GM12878 (cell line): Measurements from ENCODE around the gene TRPT1. TPM values are rescaled to one million over a fixed set of nuclear protein-coding genes. Genes with fewer than 3 reads are reported as not detected.

Experiments
- ATAC-seq: fragments of 200-7000 bp; cut with Tn5 transposase; 3 replicates; pipeline ENCODE4 v1.9.1; 2020; ENCODE audit warnings: mild to moderate bottlenecking, moderate library complexity
- BruUV-seq: library from RNA; stranded (reverse); fragments of 400-500 nt; replicated peaks from 2 replicates; lab custom pipeline; 2021; lab: Mats Ljungman, UMichigan
- CTCF ChIA-PET: fragments of 300-600 bp; sonication (Branson Sonifier 250); formaldehyde crosslinking; extraction: SDS; loops from one replicate; lab custom pipeline; 2021; ENCODE audit warnings: inconsistent platforms; lab: Yijun Ruan, JAX
- POLR2A ChIA-PET: fragments of 350-600 bp; formaldehyde crosslinking; extraction: SDS; loops from one replicate; lab custom pipeline; 2021; ENCODE audit warnings: inconsistent platforms; lab: Charles Lee
- RAD21 ChIA-PET: fragments of 300-600 bp; sonication (Branson Sonifier 250); formaldehyde crosslinking; loops from one replicate; lab custom pipeline; 2023; ENCODE audit warnings: antibody characterized with exemption; ENCODE audit not compliant: unreplicated experiment; lab: Charles Lee
- SMC1A ChIA-PET: fragments of 300-600 bp; sonication (Branson Sonifier 250); formaldehyde crosslinking; loops from one replicate; lab custom pipeline; 2023; ENCODE audit not compliant: unreplicated experiment, uncharacterized antibody; lab: Charles Lee
- DNase-seq: peaks from one replicate; pipeline ENCODE4 v3.0.0-alpha.2; 2011; ENCODE audit warnings: low read depth, low spot score
- FAIRE-seq: peaks from 3 replicates; lab custom pipeline; 2011; peaks lifted over from hg19 to GRCh38; lab: Jason Lieb, UNC
- H2AFZ ChIP-seq: 2 replicates; pipeline ENCODE4 v1.6.0; 2011; ENCODE audit warnings: low read depth, low read length, control low read depth; ENCODE audit not compliant: control insufficient read depth
- H3K27ac ChIP-seq: 2 replicates; pipeline ENCODE4 v1.5.1; 2011; ENCODE audit warnings: control low read depth; ENCODE audit not compliant: control insufficient read depth, insufficient read depth
- H3K27me3 ChIP-seq, 2 experiments: replicated peaks in 1 of 2; 2 replicates each; pipeline versions ENCODE4 v1.6.0 to v1.6.1; 2011; ENCODE audit warnings: low read length in 1 of 2; ENCODE audit not compliant: control insufficient read depth in 2 of 2, insufficient read depth in 2 of 2
- H3K36me3 ChIP-seq, 2 experiments: 2 replicates each; pipeline ENCODE4 v1.5.1; 2011; ENCODE audit warnings: low read length in 1 of 2; ENCODE audit not compliant: control insufficient read depth in 2 of 2, insufficient read depth in 2 of 2
- H3K4me1 ChIP-seq: 2 replicates; pipeline ENCODE4 v1.6.1; 2011; ENCODE audit warnings: mild to moderate bottlenecking, low read length, moderate library complexity, mixed read lengths; ENCODE audit not compliant: control insufficient read depth, insufficient read depth
- H3K4me2 ChIP-seq: 2 replicates; pipeline ENCODE4 v1.6.0; 2011; ENCODE audit warnings: control low read depth; ENCODE audit not compliant: control insufficient read depth, insufficient read depth
- H3K4me3 ChIP-seq: fragments of 200-600 bp; sonication (generic); 2 replicates; pipeline ENCODE4 v1.5.1; 2016
- H3K79me2 ChIP-seq: 2 replicates; pipeline ENCODE4 v1.6.0; 2011; ENCODE audit warnings: low read length; ENCODE audit not compliant: control insufficient read depth, insufficient read depth
- H3K9ac ChIP-seq: 2 replicates; pipeline ENCODE4 v1.8.0; 2011; ENCODE audit warnings: low read length, control low read depth, mixed read lengths; ENCODE audit not compliant: control insufficient read depth, insufficient read depth
- H3K9me3 ChIP-seq: replicated peaks from 3 replicates; pipeline ENCODE4 v1.5.1; 2011; ENCODE audit warnings: mild to moderate bottlenecking, low read length; ENCODE audit not compliant: control insufficient read depth, insufficient read depth
- H4K20me1 ChIP-seq: 2 replicates; pipeline ENCODE4 v1.6.0; 2011; ENCODE audit not compliant: control insufficient read depth, insufficient read depth
- ATF2 ChIP-seq: IDR thresholded peaks from 2 replicates; pipeline ENCODE4 v1.6.1; 2012; ENCODE audit warnings: low read length, inconsistent platforms
- ATF7 ChIP-seq: fragments of 450-650 bp; IDR thresholded peaks from 2 replicates; pipeline ENCODE4 v1.6.1; 2016; ENCODE audit warnings: low read depth, mild to moderate bottlenecking
- BRCA1 ChIP-seq: IDR thresholded peaks from 2 replicates; pipeline ENCODE4 v1.6.1; 2011; ENCODE audit warnings: low read depth, low read length, improper control_type of control experiment
- ETV6 ChIP-seq, 2 experiments: fragments of 450-650 bp in 1 of 2; IDR thresholded peaks in 1 of 2; conservative IDR thresholded peaks in 1 of 2; 2 replicates each; pipeline ENCODE4 v1.6.1; 2014; ENCODE audit warnings: antibody characterized with exemption in 1 of 2, borderline replicate concordance in 1 of 2, low read depth in 1 of 2, mild to moderate bottlenecking in 1 of 2, moderate library complexity in 1 of 2
- EZH2 ChIP-seq: IDR thresholded peaks from 2 replicates; pipeline ENCODE4 v1.6.1; 2012; ENCODE audit warnings: low read depth, mild to moderate bottlenecking, control low read depth, inconsistent platforms, low read length, borderline replicate concordance; ENCODE audit not compliant: control insufficient read depth
- FOS ChIP-seq: IDR thresholded peaks from 3 replicates; pipeline ENCODE4 v1.6.1; 2011; ENCODE audit warnings: borderline replicate concordance; ENCODE audit not compliant: insufficient read length; ENCODE audit errors: extremely low read depth
- IKZF1 ChIP-seq: fragments of 450-650 bp; conservative IDR thresholded peaks from 2 replicates; pipeline ENCODE4 v1.6.1; 2017; ENCODE audit warnings: antibody characterized with exemption, mild to moderate bottlenecking
- LARP7 ChIP-seq: fragments of 450-650 bp; IDR thresholded peaks from 2 replicates; pipeline ENCODE4 v1.6.1; 2017; ENCODE audit warnings: mild to moderate bottlenecking
- NRF1 ChIP-seq: conservative IDR thresholded peaks from 2 replicates; pipeline ENCODE4 v1.6.1; 2011; ENCODE audit warnings: mild to moderate bottlenecking, low read depth, low read length, improper control_type of control experiment
- RELB ChIP-seq: fragments of 450-650 bp; IDR thresholded peaks from 2 replicates; pipeline ENCODE4 v1.6.1; 2017; ENCODE audit warnings: low read depth, mild to moderate bottlenecking, moderate library complexity
- SIX5 ChIP-seq: IDR thresholded peaks from 2 replicates; pipeline ENCODE4 v1.6.1; 2011; ENCODE audit warnings: mild to moderate bottlenecking, low read depth, low read length, moderate library complexity; ENCODE audit not compliant: severe bottlenecking
- ZNF207 ChIP-seq: fragments of 450-650 bp; IDR thresholded peaks from 2 replicates; pipeline ENCODE4 v1.6.1; 2014; ENCODE audit warnings: antibody characterized with exemption, mild to moderate bottlenecking, borderline replicate concordance
- ZNF592 ChIP-seq: fragments of 450-650 bp; IDR thresholded peaks from 2 replicates; pipeline ENCODE4 v1.6.1; 2017; ENCODE audit warnings: mild to moderate bottlenecking, moderate library complexity
- WGBS: methylation state at CpG from one replicate; pipeline ENCODE4 v1.1.6; 2016; ENCODE audit warnings: low lambda C conversion rate; ENCODE audit not compliant: insufficient replicate concordance, insufficient coverage; ENCODE audit errors: missing lambda C conversion rate; 5-methylcytosine and 5-hydroxymethylcytosine counted together
- in situ Hi-C: fragments of 300-500 bp; cut with MboI; formaldehyde crosslinking; loops from 9 replicates; pipeline ENCODE4 v1.14.3; 2018; ENCODE audit warnings: mixed read lengths
- intact Hi-C: fragments of 100-400 bp; cut with micrococcal nuclease; formaldehyde crosslinking; loops from one replicate; pipeline ENCODE4 v1.14.2; 2022; ENCODE audit not compliant: unreplicated experiment
- polyA plus RNA-seq, 11 experiments: library from polyadenylated mRNA; depleted of rRNA in 4 of 11; unstranded in 6 of 11; stranded (reverse) in 5 of 11; fragments of >200 nt; fragmentation: Nextera tagmentation in 4 of 11; fragmentation: Illumina TruSeq in 1 of 11; extraction: Ambion mirVana in 4 of 11; extraction: Trizol in 1 of 11; gene quantifications; 1 replicate in 1 of 11; 2 replicates in 10 of 11; pipeline versions ENCODE4 v1.2.1 to v1.2.3, GENCODE V29; 2011 to 2016; ENCODE audit warnings: inconsistent platforms in 2 of 11, missing spikeins in 2 of 11, low read depth in 1 of 11
- total RNA-seq, 4 experiments: library from RNA; depleted of rRNA in 3 of 4; stranded (reverse); fragments of >200 nt in 3 of 4; fragmentation: Illumina TruSeq in 1 of 4; extraction: Trizol in 1 of 4; gene quantifications; 2 replicates each; pipeline versions ENCODE4 v1.2.1 to v1.2.3, GENCODE V29; 2013 to 2021

Gene TRPT1
- total and polyA plus RNA-seq, 10 of the 15 experiments (the other 5 are each of a cell fraction or from before 2014, with no cell fraction given): 7.1 to 63.0 (median 31.4) TPM

GRCh38 chr11:64239662-64240434, 13.9 kb upstream of the TRPT1 start:
- SMC1A ChIA-PET: interaction anchor here (1.0 to 5.0 kb wide), 2 partner anchors 13 to 33 kb away, joined by 3 to 40 read pairs; partner anchors contain the start of genes FERMT3 and NUDT22
- peak; percentile 27 for FAIRE-seq
- H4K20me1 ChIP-seq: no peaks in the 10 kb centered on the region
- 36% methylated on average over 11 of the region's 11 CpGs for WGBS
- no TSS peak for BruUV-seq
- in situ Hi-C loops: loop anchor here (25.0 kb wide), 1 partner anchor 1622 kb away; the partner anchor contains the start of genes CFL1, EFEMP2 and MUS81
- H3K4me3 ChIP-seq: peak overlapping the region; percentile 59
- peaks cover 47% of the 10 kb centered on the region for H3K4me1 ChIP-seq
- intact Hi-C loops: loop anchor here (2.0 kb wide), 2 partner anchors 35 to 65 kb away; partner anchors contain the start of gene ESRRA
- no peaks in the 10 kb centered on the region for H3K27me3 ChIP-seq
- peak; percentile 36 for DNase-seq
- ATAC-seq: peak; percentile 34
- H3K9ac ChIP-seq: peak overlapping the region; percentile 87
- H3K36me3 ChIP-seq: peaks cover 0 to 13% of the 10 kb centered on the region in 2 experiments; a peak in 2 of 4 replicates
- H3K79me2 ChIP-seq: peaks cover 32% of the 10 kb centered on the region
- CTCF ChIA-PET: interaction anchor here (0.6 to 6.2 kb wide), 4 partner anchors 11 to 634 kb away, joined by 3 to 31 read pairs (median 4); partner anchors contain the start of genes PLCB3, PRDX5 and TRMT112
- H3K27ac ChIP-seq: peak overlapping the region; percentile 92
- POLR2A ChIA-PET: interaction anchor here (0.6 to 3.0 kb wide), 9 partner anchors 8 to 1586 kb away, joined by 3 to 21 read pairs (median 3); partner anchors contain the start of genes DNAJC4, FERMT3 and STIP1
- no peak overlapping the region for H2AFZ ChIP-seq
- RAD21 ChIA-PET: interaction anchor here (1.1 kb wide), 1 partner anchor 29 kb away, joined by 3 read pairs; no protein-coding TSS in a partner anchor
- no peaks in the 10 kb centered on the region for H3K9me3 ChIP-seq
- H3K4me2 ChIP-seq: peak overlapping the region; percentile 90
- TF ChIP-seq ZNF592 (no peak), ATF2 (no peak), SIX5 (no peak), ATF7 (peak; percentile 71; the same call in 1 of the 2 replicates), ZNF207 (no peak), BRCA1 (no peak), RELB (no peak), ETV6 (conservative IDR thresholded peaks at IDR 0.05 in 1 of 2, IDR thresholded peaks at IDR 0.05 in 1 of 2; ENCODE audit: borderline replicate concordance in 1 of 2, low read depth in 1 of 2) (peak in 1 of 2 experiments; percentile 95; a peak in 2 of 4 replicates), IKZF1 (peak; percentile 17; the same call in 1 of the 2 replicates), LARP7 (no peak), EZH2 (no peak), FOS (no peak), NRF1 (no peak)
